ENCODE measurements around the gene ONECUT2. TPM values are rescaled to one million over a fixed set of nuclear protein-coding genes. Genes with fewer than 3 reads are reported as not detected.

The ONECUT2 gene
- total RNA-seq, 4 donors from 2014 or later: under 0.01 to 0.06 (median under 0.01) TPM; not detected in 1

- TF ChIP-seq EP300 (IDR thresholded peaks at IDR 0.05) (no peak), POLR2AphosphoS5 (IDR thresholded peaks at IDR 0.05) (no peak), CTCF (IDR thresholded peaks at IDR 0.05) (no peak)
- H3K36me3 ChIP-seq: no peaks in the 10 kb centered on the region
- H3K27ac ChIP-seq (replicated peaks in 1 of 4): peak overlapping the region in 1 of 4 donors; percentile 28
- no peak overlapping the region for H3K4me3 ChIP-seq
- 45% methylated on average over 16 of the region's 16 CpGs for WGBS
- H3K27me3 ChIP-seq: peaks cover 0 to 5% (median 0%) of the 10 kb centered on the region in 4 donors
- intact Hi-C loops (cut with DNase I): no loop called here
- peaks cover 0 to 16% (median 6%) of the 10 kb centered on the region in 4 donors for H3K4me1 ChIP-seq
- no peaks in the 10 kb centered on the region for H3K9me3 ChIP-seq
- DNase-seq (ENCODE audit: extremely low spot score): no peak
Observed at GRCh38 chr18:57533006-57533867, 98.1 kb downstream of the ONECUT2 start.

- no peak for DNase-seq (ENCODE audit: extremely low spot score)
- H3K27me3 ChIP-seq: peaks cover 0 to 10% (median 0%) of the 10 kb centered on the region in 4 donors
- peaks cover 0 to 16% (median 6%) of the 10 kb centered on the region in 4 donors for H3K4me1 ChIP-seq
- H3K9me3 ChIP-seq: no peaks in the 10 kb centered on the region
- intact Hi-C loops (cut with DNase I): no loop called here
- no peaks in the 10 kb centered on the region for H3K36me3 ChIP-seq
- H3K27ac ChIP-seq (replicated peaks in 1 of 4): peak overlapping the region in 1 of 4 donors; percentile 28
- H3K4me3 ChIP-seq: no peak overlapping the region
- TF ChIP-seq EP300 (IDR thresholded peaks at IDR 0.05) (no peak), CTCF (IDR thresholded peaks at IDR 0.05) (no peak), POLR2A (IDR thresholded peaks at IDR 0.05; ENCODE audit: low read depth) (no peak), POLR2AphosphoS5 (IDR thresholded peaks at IDR 0.05) (no peak)
- 56% methylated on average over 4 of the region's 4 CpGs for WGBS
Observed at GRCh38 chr18:57533868-57534510, 98.8 kb downstream of the ONECUT2 start.

GRCh38 chr18:57534511-57534909, 99.3 kb downstream of the ONECUT2 start:
- no peak for DNase-seq (ENCODE audit: extremely low spot score)
- Histone ChIP-seq H3K36me3 (no peaks in the 10 kb centered on the region), H3K27me3 (peaks cover 0 to 6% (median 0%) of the 10 kb centered on the region in 4 donors), H3K27ac (replicated peaks in 1 of 4) (no peak overlapping the region), H3K4me3 (no peak overlapping the region), H3K4me1 (peaks cover 0 to 16% (median 6%) of the 10 kb centered on the region in 4 donors), H3K9me3 (no peaks in the 10 kb centered on the region)
- intact Hi-C loops (cut with DNase I): no loop called here
- TF ChIP-seq POLR2AphosphoS5 (IDR thresholded peaks at IDR 0.05) (no peak), POLR2A (IDR thresholded peaks at IDR 0.05; ENCODE audit: low read depth) (no peak), EP300 (IDR thresholded peaks at IDR 0.05) (no peak), CTCF (IDR thresholded peaks at IDR 0.05) (no peak)

GRCh38 chr18:57538614-57539013, 103.4 kb downstream of the ONECUT2 start:
- TF ChIP-seq EP300 (IDR thresholded peaks at IDR 0.05) (no peak), POLR2AphosphoS5 (IDR thresholded peaks at IDR 0.05) (no peak)
- Histone ChIP-seq H3K27ac (replicated peaks in 1 of 4) (no peak overlapping the region), H3K36me3 (no peaks in the 10 kb centered on the region), H3K27me3 (peaks cover 0 to 4% (median 0%) of the 10 kb centered on the region in 4 donors), H3K4me3 (no peak overlapping the region), H3K9me3 (no peaks in the 10 kb centered on the region), H3K4me1 (peaks cover 0 to 3% (median under 1%) of the 10 kb centered on the region in 4 donors)
- 93% methylated on average over 3 of the region's 3 CpGs for WGBS
- no peak for DNase-seq (ENCODE audit: extremely low spot score)
- intact Hi-C loops (cut with DNase I): no loop called here

GRCh38 chr18:57539702-57540101, 104.5 kb downstream of the ONECUT2 start:
- no peaks in the 10 kb centered on the region for H3K36me3 ChIP-seq
- H3K27me3 ChIP-seq: peaks cover 0 to 4% (median 0%) of the 10 kb centered on the region in 4 donors
- H3K9me3 ChIP-seq: no peaks in the 10 kb centered on the region
- no peak overlapping the region for H3K4me3 ChIP-seq
- WGBS: 90% methylated on average over 4 of the region's 4 CpGs
- no peaks in the 10 kb centered on the region for H3K4me1 ChIP-seq
- DNase-seq (ENCODE audit: extremely low spot score): no peak
- H3K27ac ChIP-seq (replicated peaks in 1 of 4): no peak overlapping the region
- intact Hi-C loops (cut with DNase I): no loop called here
- TF ChIP-seq EP300 (IDR thresholded peaks at IDR 0.05) (no peak), POLR2A (IDR thresholded peaks at IDR 0.05; ENCODE audit: low read depth) (no peak), POLR2AphosphoS5 (IDR thresholded peaks at IDR 0.05) (no peak), CTCF (IDR thresholded peaks at IDR 0.05) (no peak)

All from esophagus muscularis mucosa (tissue), 4 donors.